Upper lobe of left lung (tissue), 4 donors: ENCODE data around the gene NINJ1.

ENCODE experiments used
- CTCF ChIP-seq, 6 experiments: fragments of 450-650 bp in 4 of 6; fragments of 200-600 bp in 2 of 6; sonication (generic) in 2 of 6; IDR thresholded peaks; one replicate each; pipeline ENCODE4 v1.5.1; 2016 to 2019; ENCODE audit warnings: antibody characterized with exemption in 6 of 6
- EP300 ChIP-seq, 4 donors: sonication (generic); formaldehyde crosslinking; IDR thresholded peaks; one replicate each; pipeline ENCODE4 v1.5.1; 2017; ENCODE audit warnings: antibody characterized with exemption in 4 of 4, control low read depth in 2 of 4
- POLR2A ChIP-seq, 4 donors: fragments of 450-650 bp; IDR thresholded peaks; one replicate each; pipeline ENCODE4 v1.5.1; 2016 to 2017; ENCODE audit warnings: antibody characterized with exemption in 4 of 4, mild to moderate bottlenecking in 2 of 4
- POLR2AphosphoS5 ChIP-seq, 2 donors: sonication (generic); formaldehyde crosslinking; IDR thresholded peaks; one replicate each; pipeline ENCODE4 v1.5.1; 2017; ENCODE audit warnings: antibody characterized with exemption in 2 of 2

GRCh38 chr9:93132287-93132927 is 1.6 kb downstream of the NINJ1 start:
- TF ChIP-seq POLR2A (IDR thresholded peaks at IDR 0.05): no peak
- no peak for TF ChIP-seq CTCF (IDR thresholded peaks at IDR 0.05)
- no peak for TF ChIP-seq EP300 (IDR thresholded peaks at IDR 0.05)
- TF ChIP-seq POLR2AphosphoS5 (IDR thresholded peaks at IDR 0.05): no peak
